Measurements from ENCODE around the gene ARGLU1. TPM values are rescaled to one million over a fixed set of nuclear protein-coding genes. Genes with fewer than 3 reads are reported as not detected.

Gene ARGLU1
- polyA plus RNA-seq, 1 donor (not counting 4 experiments of a cell fraction or from before 2014, with no cell fraction given): 96.8 TPM

DNA sequence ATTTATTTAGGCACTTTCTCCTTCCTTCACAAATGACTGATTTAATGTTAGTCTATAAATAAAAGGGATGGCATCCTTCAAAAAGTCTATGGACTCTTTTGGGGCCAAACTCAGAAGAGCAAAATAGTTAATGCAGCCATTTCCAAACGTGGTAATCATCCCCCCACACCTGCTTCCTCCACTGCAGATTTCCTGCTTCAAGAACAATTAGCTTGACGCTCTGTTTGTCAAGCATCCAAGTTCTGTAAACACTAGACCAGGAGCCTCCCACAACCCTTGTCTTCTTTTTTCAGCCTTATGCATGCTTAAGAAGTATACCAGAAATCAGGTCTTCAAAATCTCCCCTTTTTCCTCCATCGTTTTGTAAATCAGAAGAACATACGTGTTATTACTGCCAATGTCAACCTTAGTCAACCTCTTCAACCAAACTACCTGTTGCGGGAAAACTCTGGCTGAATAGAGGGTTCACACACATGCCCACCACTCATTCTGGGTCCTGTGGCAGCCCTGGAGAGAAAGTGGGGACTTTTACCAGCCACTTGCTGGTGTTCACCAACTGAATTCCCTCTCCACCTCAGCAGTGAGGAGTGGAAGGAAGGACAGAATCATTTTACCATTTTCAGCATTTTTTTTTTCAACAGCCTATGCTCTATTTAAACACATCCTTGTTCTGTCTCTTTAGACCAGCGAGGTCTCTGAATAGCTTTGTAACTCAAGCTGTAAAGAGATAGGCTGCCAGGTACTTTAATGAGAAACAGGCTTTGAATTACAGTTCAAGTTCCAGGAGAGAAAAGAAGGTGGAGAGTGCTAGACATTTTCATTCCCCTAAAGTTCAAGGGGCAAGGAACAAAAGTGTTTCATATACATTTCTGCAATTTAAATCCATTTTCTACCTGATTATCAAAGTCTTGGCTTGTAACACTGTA lies 71.6 kb downstream of the ARGLU1 start:
- Histone ChIP-seq H2AFZ (ENCODE audit: control insufficient read depth, low read length) (no peak overlapping the region), H3K79me2 (ENCODE audit: control insufficient read depth, insufficient read depth, low read length) (peaks cover 80% of the 10 kb centered on the region), H3K4me1 (ENCODE audit: control insufficient read depth, extremely low read depth, insufficient read depth, low read length) (peaks cover 5% of the 10 kb centered on the region), H3K9me1 (ENCODE audit: control insufficient read depth, extremely low read depth, insufficient read depth, low read length) (peaks cover 3% of the 10 kb centered on the region), H3K36me3 (ENCODE audit: control insufficient read depth in 2 of 2, extremely low read depth in 1 of 2, insufficient read depth in 2 of 2, low read length in 2 of 2) (peaks cover 35 to 47% of the 10 kb centered on the region in 2 experiments), H3K27ac (ENCODE audit: control insufficient read depth, insufficient read depth, low read length) (no peak overlapping the region), H3K4me2 (ENCODE audit: control insufficient read depth, extremely low read depth, insufficient read depth, low read depth, low read length) (no peak overlapping the region), H4K20me1 (ENCODE audit: control insufficient read depth, extremely low read depth, insufficient read depth, low read length) (no peaks in the 10 kb centered on the region), H3K9me3 (ENCODE audit: control insufficient read depth, low read depth, low read length) (no peaks in the 10 kb centered on the region), H3K9ac (ENCODE audit: control insufficient read depth, extremely low read depth, insufficient read depth, low read length) (no peak overlapping the region), H3K4me3 (ENCODE audit: control insufficient read depth in 2 of 3, extremely low read depth in 1 of 3, insufficient read depth in 2 of 3, low read depth in 1 of 3, low read length in 3 of 3) (no peak overlapping the region), H3K27me3 (ENCODE audit: control insufficient read depth, extremely low read depth, insufficient read depth, low read length) (no peaks in the 10 kb centered on the region)
- dilution Hi-C loops (cut with MboI; ENCODE audit: extremely low pct_ligation_motif_present, low sequenced_read_pairs): no loop called here
- no peak for DNase-seq (ENCODE audit: low read depth, low spot score)
- no peak for TF ChIP-seq EZH2 (IDR thresholded peaks at IDR 0.05; ENCODE audit: low read length)
- TF ChIP-seq, protein P1, sequence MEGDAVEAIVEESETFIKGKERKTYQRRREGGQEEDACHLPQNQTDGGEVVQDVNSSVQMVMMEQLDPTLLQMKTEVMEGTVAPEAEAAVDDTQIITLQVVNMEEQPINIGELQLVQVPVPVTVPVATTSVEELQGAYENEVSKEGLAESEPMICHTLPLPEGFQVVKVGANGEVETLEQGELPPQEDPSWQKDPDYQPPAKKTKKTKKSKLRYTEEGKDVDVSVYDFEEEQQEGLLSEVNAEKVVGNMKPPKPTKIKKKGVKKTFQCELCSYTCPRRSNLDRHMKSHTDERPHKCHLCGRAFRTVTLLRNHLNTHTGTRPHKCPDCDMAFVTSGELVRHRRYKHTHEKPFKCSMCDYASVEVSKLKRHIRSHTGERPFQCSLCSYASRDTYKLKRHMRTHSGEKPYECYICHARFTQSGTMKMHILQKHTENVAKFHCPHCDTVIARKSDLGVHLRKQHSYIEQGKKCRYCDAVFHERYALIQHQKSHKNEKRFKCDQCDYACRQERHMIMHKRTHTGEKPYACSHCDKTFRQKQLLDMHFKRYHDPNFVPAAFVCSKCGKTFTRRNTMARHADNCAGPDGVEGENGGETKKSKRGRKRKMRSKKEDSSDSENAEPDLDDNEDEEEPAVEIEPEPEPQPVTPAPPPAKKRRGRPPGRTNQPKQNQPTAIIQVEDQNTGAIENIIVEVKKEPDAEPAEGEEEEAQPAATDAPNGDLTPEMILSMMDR (optimal IDR thresholded peaks at IDR 0.05 in 1 of 3, IDR thresholded peaks at IDR 0.05 in 1 of 3, conservative IDR thresholded peaks at IDR 0.05 in 1 of 3; ENCODE audit: extremely low read depth in 1 of 3, insufficient read depth in 2 of 3, low read length in 3 of 3): no peak
- peak; percentile 26 for FAIRE-seq

DNA sequence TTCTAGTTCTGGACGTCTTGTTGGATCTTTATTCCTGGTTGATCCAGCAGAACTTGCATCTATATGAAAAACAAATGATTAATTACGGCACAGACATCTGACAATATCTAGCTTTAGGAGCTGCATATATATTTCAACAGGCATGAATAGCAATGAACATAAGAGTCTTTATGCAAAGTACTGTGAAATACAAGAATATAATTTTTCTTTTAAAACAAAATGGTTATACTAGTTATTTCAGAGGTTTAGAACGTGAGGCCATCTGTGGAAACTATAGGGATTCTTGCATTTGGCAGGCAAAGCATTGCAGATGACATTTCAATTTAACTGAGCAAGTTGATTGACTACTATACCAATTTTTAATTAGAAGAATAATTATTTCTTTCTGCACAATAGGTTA lies 73.0 kb downstream of the ARGLU1 start:
- Histone ChIP-seq H3K9ac (ENCODE audit: control insufficient read depth, extremely low read depth, insufficient read depth, low read length) (no peak overlapping the region), H3K27me3 (ENCODE audit: control insufficient read depth, extremely low read depth, insufficient read depth, low read length) (no peaks in the 10 kb centered on the region), H3K4me2 (ENCODE audit: control insufficient read depth, extremely low read depth, insufficient read depth, low read depth, low read length) (no peak overlapping the region), H2AFZ (ENCODE audit: control insufficient read depth, low read length) (no peak overlapping the region), H3K4me1 (ENCODE audit: control insufficient read depth, extremely low read depth, insufficient read depth, low read length) (no peaks in the 10 kb centered on the region), H3K36me3 (ENCODE audit: control insufficient read depth in 2 of 2, extremely low read depth in 1 of 2, insufficient read depth in 2 of 2, low read length in 2 of 2) (peaks cover 34 to 55% of the 10 kb centered on the region in 2 experiments), H3K27ac (ENCODE audit: control insufficient read depth, insufficient read depth, low read length) (no peak overlapping the region), H3K9me1 (ENCODE audit: control insufficient read depth, extremely low read depth, insufficient read depth, low read length) (no peaks in the 10 kb centered on the region), H3K4me3 (ENCODE audit: control insufficient read depth in 2 of 3, extremely low read depth in 1 of 3, insufficient read depth in 2 of 3, low read depth in 1 of 3, low read length in 3 of 3) (no peak overlapping the region), H4K20me1 (ENCODE audit: control insufficient read depth, extremely low read depth, insufficient read depth, low read length) (no peaks in the 10 kb centered on the region), H3K79me2 (ENCODE audit: control insufficient read depth, insufficient read depth, low read length) (peaks cover 68% of the 10 kb centered on the region), H3K9me3 (ENCODE audit: control insufficient read depth, low read depth, low read length) (no peaks in the 10 kb centered on the region)
- dilution Hi-C loops (cut with MboI; ENCODE audit: extremely low pct_ligation_motif_present, low sequenced_read_pairs): no loop called here
- DNase-seq (ENCODE audit: low read depth, low spot score) (no peak), FAIRE-seq (no peak)
- TF ChIP-seq, protein P1 (optimal IDR thresholded peaks at IDR 0.05 in 1 of 3, IDR thresholded peaks at IDR 0.05 in 1 of 3, conservative IDR thresholded peaks at IDR 0.05 in 1 of 3; ENCODE audit: extremely low read depth in 1 of 3, insufficient read depth in 2 of 3, low read length in 3 of 3): no peak
- TF ChIP-seq EZH2 (IDR thresholded peaks at IDR 0.05; ENCODE audit: low read length): no peak
